Testis (tissue), 3 donors: ENCODE data around the gene KMT5C. TPM values are rescaled to one million over a fixed set of nuclear protein-coding genes. Genes with fewer than 3 reads are reported as not detected.

Source experiments
- DNase-seq: peaks from one replicate; pipeline ENCODE4 v3.0.0-alpha.2; 2019
- H3K27ac ChIP-seq, 2 donors: fragments of 200-600 bp; sonication (generic); one replicate each; pipeline ENCODE4 v1.5.1; 2019
- H3K27me3 ChIP-seq: fragments of 200-600 bp; sonication (generic); one replicate; pipeline ENCODE4 v1.5.1; 2019
- H3K36me3 ChIP-seq: fragments of 200-600 bp; sonication (generic); one replicate; pipeline ENCODE4 v1.5.1; 2017; ENCODE audit warnings: low read depth; ENCODE audit errors: missing control alignments
- H3K4me1 ChIP-seq: fragments of 200-600 bp; sonication (generic); one replicate; pipeline ENCODE4 v1.5.1; 2019
- H3K4me3 ChIP-seq, 2 donors: fragments of 200-600 bp; sonication (generic); one replicate each; pipeline ENCODE4 v1.5.1; 2017 to 2019
- H3K9me3 ChIP-seq: fragments of 200-600 bp; sonication (generic); one replicate; pipeline ENCODE4 v1.5.1; 2017
- CTCF ChIP-seq, 3 experiments: fragments of 450-650 bp in 2 of 3; fragments of 200-600 bp in 1 of 3; sonication (generic) in 1 of 3; IDR thresholded peaks; one replicate each; pipeline ENCODE4 v1.5.1; 2016 to 2019; ENCODE audit warnings: antibody characterized with exemption in 3 of 3, mild to moderate bottlenecking in 2 of 3, moderate library complexity in 1 of 3
- POLR2A ChIP-seq: fragments of 450-650 bp; IDR thresholded peaks from one replicate; pipeline ENCODE4 v1.6.1; 2017; ENCODE audit warnings: antibody characterized with exemption, mild to moderate bottlenecking, moderate library complexity
- WGBS, 2 donors: methylation state at CpG; one replicate each; pipeline ENCODE4 v1.1.5; 2018; 5-methylcytosine and 5-hydroxymethylcytosine counted together
- intact Hi-C: fragments of 100-400 bp; cut with DNase I; formaldehyde crosslinking; loops from one replicate; pipeline ENCODE4 v1.15.1; 2023; ENCODE audit warnings: low total_unique reads
- polyA plus RNA-seq: library from polyadenylated mRNA; stranded (reverse); fragments of 350-450 nt; fragmentation: Illumina TruSeq; extraction: RNeasy Lipid Tissue Mini Kit (QIAGEN cat#74804); gene quantifications from one replicate; pipeline ENCODE4 v1.2.3, GENCODE V29; 2014; ENCODE audit warnings: low read depth, low replicate concordance; ENCODE audit not compliant: insufficient read depth
- total RNA-seq, 2 donors: library from RNA; depleted of rRNA; stranded (reverse); fragments of >200 nt; gene quantifications; one replicate each; pipeline ENCODE4 v1.2.3, GENCODE V29; 2016

Gene KMT5C
- total and polyA plus RNA-seq, 3 donors from 2014 or later: 14.6 to 62.9 (median 48.8) TPM

- Histone ChIP-seq H3K27ac (no peak overlapping the region), H3K4me3 (no peak overlapping the region), H3K4me1 (peaks cover 6% of the 10 kb centered on the region), H3K27me3 (no peaks in the 10 kb centered on the region), H3K36me3 (no peaks in the 10 kb centered on the region), H3K9me3 (no peaks in the 10 kb centered on the region)
- intact Hi-C loops: no loop called here
- TF ChIP-seq POLR2A (no peak), CTCF (IDR thresholded peaks at IDR 0.05) (no peak)
- DNase-seq: no peak
- 63 to 81% methylated on average over 8 to 9 of the region's 9 CpGs for WGBS, 2 donors
Observed at GRCh38 chr19:55373306-55373992, 33.8 kb downstream of the KMT5C start.

DNA sequence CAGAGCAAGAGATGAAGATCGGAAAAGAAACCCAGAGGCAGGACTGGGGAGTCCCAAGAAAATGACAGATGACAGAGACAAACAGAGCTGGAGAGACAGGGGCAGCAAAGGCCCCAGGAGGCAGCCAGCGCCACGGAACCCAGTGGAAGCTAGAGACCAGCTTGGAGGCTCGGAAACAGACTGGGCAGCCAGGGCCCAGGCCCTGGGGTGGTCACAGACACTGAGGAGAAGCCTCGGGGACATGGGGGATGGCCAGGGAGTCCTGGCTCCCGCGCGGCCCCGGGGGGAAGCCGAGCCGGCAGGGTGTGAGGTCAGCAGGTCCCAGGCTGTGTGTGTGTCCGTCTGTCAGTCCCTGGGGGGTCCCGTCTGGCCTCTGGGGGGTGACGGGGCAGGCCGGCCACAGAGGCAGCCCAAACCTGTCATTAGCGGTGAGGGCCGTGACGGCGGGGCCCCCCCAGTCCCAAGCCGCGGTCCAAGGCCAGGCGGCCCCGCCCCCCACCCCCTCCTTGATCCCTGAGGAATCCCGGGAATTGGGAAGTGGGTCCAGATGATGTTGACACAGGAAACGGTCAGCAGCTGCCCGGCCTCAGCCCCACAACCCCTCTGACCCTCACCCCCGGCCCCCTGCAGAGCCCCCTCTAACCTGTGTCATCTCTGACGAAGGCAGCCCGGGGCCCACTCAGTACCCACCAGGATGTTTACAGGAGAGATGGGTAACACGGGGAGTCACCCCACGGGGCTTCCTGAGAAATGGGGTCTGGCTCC, 34.5 kb downstream of the KMT5C start:
- no peak for DNase-seq
- intact Hi-C loops: no loop called here
- Histone ChIP-seq H3K27ac (no peak overlapping the region), H3K9me3 (no peaks in the 10 kb centered on the region), H3K36me3 (no peaks in the 10 kb centered on the region), H3K4me3 (no peak overlapping the region), H3K4me1 (peaks cover 6% of the 10 kb centered on the region), H3K27me3 (no peaks in the 10 kb centered on the region)
- TF ChIP-seq CTCF (IDR thresholded peaks at IDR 0.05): no peak
- TF ChIP-seq POLR2A: no peak
- WGBS, 2 donors: 34 to 35% methylated on average over 8 to 27 of the region's 31 CpGs

GRCh38 chr19:55376241-55376933, 36.7 kb downstream of the KMT5C start, which contains the start of gene TMEM190:
TMEM190 (plus strand) TSS chr19:55376826; CDS start chr19:55376854, 28 bp downstream.
- DNase-seq: no peak
- Histone ChIP-seq H3K27ac (no peak within 1 kb of the TSS), H3K36me3 (no peaks in the 10 kb centered on the region), H3K4me3 (no peak within 1 kb of the TSS), H3K9me3 (no peaks in the 10 kb centered on the region), H3K27me3 (no peaks in the 10 kb centered on the region), H3K4me1 (no peaks in the 10 kb centered on the region)
- intact Hi-C loops: no loop called here
- no peak for TF ChIP-seq POLR2A
- no peak for TF ChIP-seq CTCF (IDR thresholded peaks at IDR 0.05)
- 75 to 77% methylated on average over 14 to 21 of the region's 21 CpGs for WGBS, 2 donors

DNA sequence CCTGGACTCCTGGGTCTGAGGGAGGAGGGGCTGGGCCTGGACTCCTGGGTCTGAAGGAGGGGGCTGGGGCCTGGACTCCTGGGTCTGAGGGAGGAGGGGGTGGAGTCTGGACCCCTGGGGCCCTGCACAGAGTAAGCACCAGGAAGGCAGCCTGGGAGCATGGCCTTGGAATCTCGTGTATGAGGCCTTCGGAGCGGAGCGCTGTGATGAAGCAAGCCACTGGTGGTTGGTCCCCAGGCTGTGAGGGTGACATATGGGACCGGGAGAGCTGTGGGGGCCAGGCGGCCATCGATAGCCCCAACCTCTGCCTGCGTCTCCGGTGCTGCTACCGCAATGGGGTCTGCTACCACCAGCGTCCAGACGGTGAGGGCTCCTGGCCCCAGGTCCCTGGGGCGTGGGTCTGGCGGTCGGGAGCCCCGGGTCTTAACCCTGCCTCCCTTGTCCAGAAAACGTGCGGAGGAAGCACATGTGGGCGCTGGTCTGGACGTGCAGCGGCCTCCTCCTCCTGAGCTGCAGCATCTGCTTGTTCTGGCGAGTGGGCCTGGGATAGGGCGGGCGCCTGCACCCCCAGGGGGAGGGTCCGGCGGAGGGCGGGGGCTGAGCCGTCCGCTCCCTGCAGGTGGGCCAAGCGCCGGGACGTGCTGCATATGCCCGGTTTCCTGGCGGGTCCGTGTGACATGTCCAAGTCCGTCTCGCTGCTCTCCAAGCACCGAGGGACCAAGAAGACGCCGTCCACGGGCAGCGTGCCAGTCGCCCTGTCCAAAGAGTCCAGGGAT, 37.9 kb downstream of the KMT5C start:
- DNase-seq: no peak
- no peaks in the 10 kb centered on the region for H3K4me1 ChIP-seq
- no peaks in the 10 kb centered on the region for H3K9me3 ChIP-seq
- 23 to 35% methylated on average over 20 to 43 of the region's 43 CpGs for WGBS, 2 donors
- TF ChIP-seq CTCF (IDR thresholded peaks at IDR 0.05) (no peak), POLR2A (no peak)
- H3K4me3 ChIP-seq: no peak overlapping the region
- no peaks in the 10 kb centered on the region for H3K36me3 ChIP-seq
- H3K27ac ChIP-seq: no peak overlapping the region
- H3K27me3 ChIP-seq: no peaks in the 10 kb centered on the region
- intact Hi-C loops: no loop called here
